Breast epithelium (tissue), 3 donors: Measurements from ENCODE around the gene KHDC4.

ENCODE experiments used
- POLR2A ChIP-seq: fragments of 450-650 bp; IDR thresholded peaks from one replicate; pipeline ENCODE4 v1.6.1; 2016; ENCODE audit warnings: antibody characterized with exemption, mild to moderate bottlenecking, moderate library complexity
- POLR2AphosphoS5 ChIP-seq, 3 donors: sonication (generic); formaldehyde crosslinking; IDR thresholded peaks; one replicate each; pipeline ENCODE4 v1.6.1; 2017; ENCODE audit warnings: antibody characterized with exemption in 3 of 3
- TF ChIP-seq, protein P1 (sequence below), 3 donors: fragments of 450-650 bp; IDR thresholded peaks; one replicate each; pipeline ENCODE4 v1.5.1; 2016 to 2017; ENCODE audit warnings: antibody characterized with exemption in 3 of 3, mild to moderate bottlenecking in 3 of 3, moderate library complexity in 3 of 3

DNA sequence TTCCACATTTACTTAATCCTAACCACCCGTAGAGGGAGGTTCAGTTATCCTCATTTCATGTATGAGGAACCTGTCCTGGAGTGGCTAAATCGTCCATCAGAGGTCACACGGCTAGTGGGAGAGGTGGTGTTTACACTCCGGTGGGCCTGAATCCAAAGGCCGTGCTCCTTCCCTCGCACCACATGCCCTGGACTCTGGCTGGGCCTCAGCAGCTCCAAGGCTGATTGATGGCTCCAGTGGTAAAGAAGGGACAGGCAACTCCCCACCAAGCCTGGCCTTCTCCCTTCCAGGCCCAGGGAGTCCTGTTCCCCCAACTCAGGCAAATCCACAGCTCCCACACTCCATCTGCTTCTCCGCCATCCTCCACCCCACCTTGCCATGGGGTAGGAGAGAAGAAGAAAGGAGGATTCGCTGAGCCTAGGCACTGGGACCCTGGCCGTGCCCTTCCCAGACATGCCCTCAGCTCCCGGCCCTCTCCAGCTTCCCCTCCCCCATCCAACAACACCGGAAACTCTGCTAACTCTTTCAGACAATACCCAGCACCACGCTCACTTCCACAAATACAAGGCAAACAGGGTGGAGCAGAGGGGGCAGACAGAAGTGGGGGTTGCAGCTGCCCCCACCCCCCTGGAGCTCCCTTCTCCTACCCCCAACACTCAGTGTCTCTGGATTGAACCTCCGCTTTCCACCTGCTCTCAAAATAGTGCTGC, 33.3 kb upstream of the KHDC4 start:
- TF ChIP-seq, protein P1, sequence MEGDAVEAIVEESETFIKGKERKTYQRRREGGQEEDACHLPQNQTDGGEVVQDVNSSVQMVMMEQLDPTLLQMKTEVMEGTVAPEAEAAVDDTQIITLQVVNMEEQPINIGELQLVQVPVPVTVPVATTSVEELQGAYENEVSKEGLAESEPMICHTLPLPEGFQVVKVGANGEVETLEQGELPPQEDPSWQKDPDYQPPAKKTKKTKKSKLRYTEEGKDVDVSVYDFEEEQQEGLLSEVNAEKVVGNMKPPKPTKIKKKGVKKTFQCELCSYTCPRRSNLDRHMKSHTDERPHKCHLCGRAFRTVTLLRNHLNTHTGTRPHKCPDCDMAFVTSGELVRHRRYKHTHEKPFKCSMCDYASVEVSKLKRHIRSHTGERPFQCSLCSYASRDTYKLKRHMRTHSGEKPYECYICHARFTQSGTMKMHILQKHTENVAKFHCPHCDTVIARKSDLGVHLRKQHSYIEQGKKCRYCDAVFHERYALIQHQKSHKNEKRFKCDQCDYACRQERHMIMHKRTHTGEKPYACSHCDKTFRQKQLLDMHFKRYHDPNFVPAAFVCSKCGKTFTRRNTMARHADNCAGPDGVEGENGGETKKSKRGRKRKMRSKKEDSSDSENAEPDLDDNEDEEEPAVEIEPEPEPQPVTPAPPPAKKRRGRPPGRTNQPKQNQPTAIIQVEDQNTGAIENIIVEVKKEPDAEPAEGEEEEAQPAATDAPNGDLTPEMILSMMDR (IDR thresholded peaks at IDR 0.05): no peak
- TF ChIP-seq POLR2AphosphoS5 (IDR thresholded peaks at IDR 0.05): no peak
- TF ChIP-seq POLR2A: no peak
